HEK293T (cell line): ENCODE results near the gene SMIM1.

Experiments
- ELF4 ChIP-seq: fragments of 450-650 bp; IDR thresholded peaks from 2 replicates; pipeline ENCODE4 v1.6.1; 2017; ENCODE audit warnings: antibody characterized with exemption
- FOXK2 ChIP-seq: fragments of 450-650 bp; IDR thresholded peaks from 2 replicates; pipeline ENCODE4 v1.6.1; 2016; ENCODE audit warnings: mild to moderate bottlenecking
- NFRKB ChIP-seq: fragments of 450-650 bp; IDR thresholded peaks from 2 replicates; pipeline ENCODE4 v1.6.1; 2016; ENCODE audit warnings: mild to moderate bottlenecking, moderate library complexity
- SP1 ChIP-seq: fragments of 450-650 bp; IDR thresholded peaks from 2 replicates; pipeline ENCODE4 v1.6.1; 2017
- TARDBP ChIP-seq: fragments of 450-650 bp; IDR thresholded peaks from 2 replicates; pipeline ENCODE4 v1.6.1; 2016

- TF ChIP-seq NFRKB (no peak), TARDBP (no peak), FOXK2 (no peak), SP1 (no peak), ELF4 (no peak)
Measured at GRCh38 chr1:3759164-3759563, 13.4 kb upstream of the SMIM1 start.
